ENCODE results near the gene GLIPR1L2.
A peak's percentile ranks its signal among the peaks of the same experiment; 100 is the strongest.

Gene GLIPR1L2

DNA sequence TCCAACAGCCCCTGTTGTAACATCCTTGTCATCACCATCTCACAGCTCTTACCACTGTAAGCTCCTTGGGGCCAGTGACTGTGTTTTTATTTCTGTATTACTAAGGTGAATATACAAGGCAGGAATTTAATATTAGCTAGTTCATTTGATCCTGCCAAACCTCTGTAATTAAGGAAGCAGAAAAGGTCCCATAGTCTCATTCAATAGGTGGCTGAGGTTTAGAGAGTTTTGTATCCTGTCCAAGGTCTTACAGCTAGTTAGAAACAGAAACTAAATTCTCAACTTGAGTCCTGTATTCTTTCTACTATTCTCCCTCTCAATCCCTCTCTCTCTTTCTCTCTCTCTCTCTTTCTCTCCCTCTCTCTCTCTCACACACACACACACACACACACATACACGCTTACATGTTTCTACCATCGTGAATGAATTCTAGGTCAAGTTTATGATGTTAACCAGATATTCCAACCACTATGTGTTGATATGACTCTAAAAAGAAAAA is 89.1 kb downstream of the GLIPR1L2 start:
- DNase-seq = peak; percentile 51

DNA sequence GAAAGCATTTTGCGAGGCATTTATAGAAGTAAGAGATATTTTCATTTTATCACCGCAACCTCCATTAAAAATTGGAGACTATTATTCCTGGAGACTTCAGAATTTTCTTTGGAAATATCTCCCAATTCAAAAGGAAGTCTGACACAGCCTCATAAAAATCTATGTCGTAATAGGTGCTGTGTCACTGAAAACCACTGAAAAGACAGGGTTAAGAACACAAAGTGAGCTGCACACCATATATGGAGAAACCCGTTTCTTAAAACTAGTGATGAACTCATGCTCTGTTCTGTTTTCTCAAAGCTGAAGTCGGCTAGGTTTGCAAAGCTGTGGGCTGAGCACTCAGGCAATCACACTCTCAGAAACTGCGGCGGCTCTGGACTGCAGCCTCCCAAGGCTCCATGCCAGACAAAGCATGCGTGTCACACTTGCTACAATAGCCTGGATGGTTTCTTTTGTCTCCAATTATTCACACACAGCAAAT is 89.6 kb downstream of the GLIPR1L2 start, which contains the start of gene GLIPR1:
Gene GLIPR1, plus strand, starts transcription at position 287 of the 481 bp plus-strand sequence. Its CDS starts 126 bp downstream, at position 413.
- DNase-seq = peak; percentile 99

DNA sequence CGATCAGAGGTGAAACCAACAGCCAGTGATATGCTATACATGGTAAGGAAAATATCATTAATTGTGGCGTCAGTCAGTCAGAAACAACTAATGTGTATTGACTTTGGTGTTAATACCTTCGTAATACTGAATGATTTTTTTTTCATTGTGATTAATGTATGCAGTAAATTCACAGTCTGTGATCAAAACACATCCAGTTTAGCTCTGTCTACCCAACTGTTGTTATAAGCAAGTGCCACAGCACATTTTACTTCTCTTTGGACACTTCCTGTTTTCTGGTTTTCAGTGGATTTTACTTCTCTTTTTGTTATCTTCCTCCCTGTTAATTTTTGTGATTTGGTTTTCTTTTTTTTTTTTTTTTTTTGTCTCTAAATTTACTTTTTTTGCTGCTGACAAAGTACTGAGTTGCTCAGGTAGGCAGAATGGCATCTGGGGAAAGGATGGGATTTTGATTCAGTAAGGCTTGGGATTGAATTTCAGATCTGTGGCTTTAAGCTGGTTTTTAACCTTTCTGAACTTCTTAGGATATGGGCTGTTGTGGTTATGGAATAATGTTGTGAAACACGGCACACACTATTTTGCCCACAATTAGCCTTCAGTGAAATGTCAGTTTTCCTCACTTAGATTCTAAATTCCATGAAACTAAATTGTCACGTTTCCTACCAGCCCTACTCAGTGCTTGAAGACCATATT is 90.3 kb downstream of the GLIPR1L2 start:
- peak; percentile 63 for DNase-seq

DNA sequence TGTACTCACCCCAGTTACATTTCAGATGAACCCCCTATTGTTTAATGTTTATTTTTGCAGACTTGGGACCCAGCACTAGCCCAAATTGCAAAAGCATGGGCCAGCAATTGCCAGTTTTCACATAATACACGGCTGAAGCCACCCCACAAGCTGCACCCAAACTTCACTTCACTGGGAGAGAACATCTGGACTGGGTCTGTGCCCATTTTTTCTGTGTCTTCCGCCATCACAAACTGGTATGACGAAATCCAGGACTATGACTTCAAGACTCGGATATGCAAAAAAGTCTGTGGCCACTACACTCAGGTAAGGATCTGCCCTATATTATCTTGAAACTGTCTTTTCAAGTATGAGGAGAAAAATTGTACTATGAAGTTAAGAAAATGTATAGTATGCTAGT is 90.9 kb downstream of the GLIPR1L2 start:
- peak; percentile 89 for DNase-seq

All from HCEC 1CT (cell line).